NCI-H510A treated with DMSO at 0.1 percent for 48 hours (cell line): ENCODE data around the gene SLC35G6.
"Not testable (repeated sequence)": the region's sequence is repeated elsewhere in the genome, so short reads cannot be mapped to it uniquely, and the experiment has no call there.

Experiments
- DNase-seq: peaks from one replicate; lab custom pipeline; 2025; lab: John Stamatoyannopoulos, UW

SLC35G6 gene

GRCh38 chr17:7481275-7481674 lies at the start of gene SLC35G6:
Gene SLC35G6, plus strand, starts transcription at chr17:7481446. Its CDS starts 71 bp downstream, at chr17:7481517.
- not testable (repeated sequence) for DNase-seq

DNA sequence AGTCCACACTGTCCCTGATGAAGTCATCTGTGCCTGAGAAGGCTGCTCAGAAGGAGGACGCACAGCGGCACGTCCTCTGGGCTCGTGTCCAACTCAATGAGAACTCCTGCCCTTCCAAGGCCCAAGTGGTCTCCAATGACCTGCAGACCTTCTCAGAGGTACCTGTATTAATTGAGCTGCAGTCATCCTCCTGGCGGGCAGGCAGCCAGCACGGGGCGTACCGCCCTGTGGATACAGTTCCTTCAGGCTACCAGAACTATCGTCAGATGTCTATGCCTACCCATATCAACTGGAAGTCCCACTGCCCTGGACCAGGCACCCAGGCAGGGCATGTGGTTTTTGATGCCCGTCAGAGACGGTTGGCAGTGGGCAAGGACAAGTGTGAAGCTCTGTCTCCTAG lies 49.0 kb upstream of the SLC35G6 start:
- DNase-seq = no peak

DNA sequence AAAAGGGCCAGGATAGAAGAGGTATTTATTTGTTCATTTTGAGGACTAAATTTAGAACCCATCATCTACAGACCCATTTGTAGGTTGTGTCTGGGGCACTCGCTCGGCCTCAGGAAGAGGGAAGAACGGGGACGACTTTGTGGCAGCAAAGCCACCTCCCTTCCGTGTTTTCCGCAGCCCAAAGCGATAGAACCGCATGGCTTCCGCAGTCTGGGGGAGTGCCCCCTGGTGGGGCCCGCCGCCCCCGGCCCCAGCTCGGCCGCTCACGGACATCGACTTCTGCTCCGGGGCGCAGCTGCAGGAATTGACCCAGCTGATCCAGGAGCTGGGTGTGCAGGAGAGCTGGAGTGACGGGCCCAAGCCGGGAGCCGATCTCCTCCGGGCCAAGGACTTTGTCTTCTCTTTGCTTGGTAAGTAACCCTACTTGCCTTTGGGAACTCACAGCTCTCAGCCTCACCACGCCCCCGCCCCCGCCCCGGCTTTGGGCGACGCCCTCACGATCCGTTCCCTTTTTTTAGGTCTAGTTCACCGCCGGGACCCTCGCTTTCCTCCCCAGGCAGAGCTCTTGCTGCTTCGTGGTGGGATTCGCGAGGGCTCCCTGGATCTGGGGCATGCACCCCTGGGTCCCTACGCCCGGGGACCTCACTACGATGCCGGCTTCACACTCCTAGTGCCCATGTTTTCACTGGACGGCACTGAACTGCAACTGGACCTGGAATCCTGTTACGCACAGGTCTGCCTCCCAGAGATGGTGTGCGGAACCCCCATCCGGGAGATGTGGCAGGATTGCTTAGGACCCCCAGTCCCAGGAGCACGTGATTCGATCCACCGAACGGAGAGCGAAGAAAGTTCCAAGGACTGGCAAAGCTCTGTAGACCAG lies 45.3 kb upstream of the SLC35G6 start:
- DNase-seq = peak; percentile 76

GRCh38 chr17:7436556-7437368 lies 44.5 kb upstream of the SLC35G6 start:
- peak; percentile 36 for DNase-seq

DNA sequence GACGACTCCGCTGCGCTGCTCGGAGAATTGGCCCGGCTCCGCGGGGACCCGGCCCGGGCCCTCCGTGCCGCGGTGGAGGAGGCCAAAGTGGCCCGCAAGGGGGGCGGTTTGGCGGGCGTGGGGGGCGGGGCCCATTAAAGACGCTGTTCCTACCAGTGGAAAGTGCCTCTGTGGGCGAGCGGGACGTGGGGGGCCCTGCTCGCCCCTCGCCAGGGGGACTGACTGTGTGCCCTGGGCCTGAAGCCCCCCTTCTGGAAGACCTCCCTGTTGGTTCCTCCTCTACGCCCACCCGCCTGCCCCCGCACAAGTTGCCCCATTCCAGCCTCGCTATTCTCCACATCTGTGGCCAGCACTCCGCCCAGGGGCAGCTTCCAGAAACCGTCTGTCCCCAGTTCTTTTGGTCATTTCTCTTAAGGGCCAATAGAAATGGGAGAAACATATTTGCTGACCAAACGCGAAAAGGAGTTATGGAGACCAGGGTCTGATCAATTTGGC lies 43.8 kb upstream of the SLC35G6 start:
- no peak for DNase-seq

GRCh38 chr17:7437950-7438614 lies 43.2 kb upstream of the SLC35G6 start:
- no peak for DNase-seq

GRCh38 chr17:7438656-7439460 lies 42.4 kb upstream of the SLC35G6 start:
- DNase-seq = no peak

- no peak for DNase-seq
Observed at GRCh38 chr17:7439462-7440112, 41.7 kb upstream of the SLC35G6 start, which contains the start of gene FGF11. Gene FGF11, plus strand, starts transcription at chr17:7439512. Its CDS starts 109 bp downstream, at chr17:7439621.

- peak; percentile 11 for DNase-seq
Observed at GRCh38 chr17:7440113-7440833, 41.0 kb upstream of the SLC35G6 start.

- DNase-seq = no peak
Observed at GRCh38 chr17:7440834-7441195, 40.4 kb upstream of the SLC35G6 start.

DNA sequence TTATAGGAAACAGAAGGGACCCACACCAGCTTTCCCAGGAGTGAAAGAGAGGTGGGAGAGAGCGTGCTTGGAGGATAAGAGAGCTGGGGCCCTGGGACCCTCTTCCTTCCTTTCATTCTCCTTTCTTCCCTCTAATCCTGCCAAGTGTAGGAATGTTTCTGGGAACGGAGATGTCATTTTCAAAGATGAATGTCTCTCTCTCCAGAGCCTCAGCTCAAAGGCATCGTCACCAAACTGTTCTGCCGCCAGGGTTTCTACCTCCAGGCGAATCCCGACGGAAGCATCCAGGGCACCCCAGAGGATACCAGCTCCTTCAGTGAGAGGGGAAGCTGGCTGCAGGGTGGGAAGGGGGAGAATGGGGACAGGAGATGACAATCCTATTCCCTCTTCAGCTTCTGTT lies 40.0 kb upstream of the SLC35G6 start:
- DNase-seq = no peak

DNA sequence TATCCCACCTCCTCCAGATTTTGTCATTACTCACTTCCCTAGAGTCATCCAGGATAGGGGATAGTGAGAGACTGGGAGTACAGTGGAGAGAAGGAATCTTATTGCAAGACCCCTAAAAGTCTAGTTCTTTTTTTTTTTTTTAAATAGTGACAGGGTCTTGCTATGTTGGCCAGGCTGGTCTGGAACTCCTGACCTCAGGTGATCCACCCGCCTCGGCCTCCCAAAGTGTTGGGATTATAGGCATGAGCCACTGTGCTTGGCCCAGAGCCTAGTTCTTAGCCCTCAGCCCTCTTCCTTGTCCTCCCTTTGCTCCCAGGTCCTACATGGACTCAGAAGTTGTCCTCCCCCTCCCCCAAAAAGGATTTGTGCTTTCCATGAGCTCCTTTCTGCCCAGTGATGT lies 39.1 kb upstream of the SLC35G6 start:
- DNase-seq = no peak

DNA sequence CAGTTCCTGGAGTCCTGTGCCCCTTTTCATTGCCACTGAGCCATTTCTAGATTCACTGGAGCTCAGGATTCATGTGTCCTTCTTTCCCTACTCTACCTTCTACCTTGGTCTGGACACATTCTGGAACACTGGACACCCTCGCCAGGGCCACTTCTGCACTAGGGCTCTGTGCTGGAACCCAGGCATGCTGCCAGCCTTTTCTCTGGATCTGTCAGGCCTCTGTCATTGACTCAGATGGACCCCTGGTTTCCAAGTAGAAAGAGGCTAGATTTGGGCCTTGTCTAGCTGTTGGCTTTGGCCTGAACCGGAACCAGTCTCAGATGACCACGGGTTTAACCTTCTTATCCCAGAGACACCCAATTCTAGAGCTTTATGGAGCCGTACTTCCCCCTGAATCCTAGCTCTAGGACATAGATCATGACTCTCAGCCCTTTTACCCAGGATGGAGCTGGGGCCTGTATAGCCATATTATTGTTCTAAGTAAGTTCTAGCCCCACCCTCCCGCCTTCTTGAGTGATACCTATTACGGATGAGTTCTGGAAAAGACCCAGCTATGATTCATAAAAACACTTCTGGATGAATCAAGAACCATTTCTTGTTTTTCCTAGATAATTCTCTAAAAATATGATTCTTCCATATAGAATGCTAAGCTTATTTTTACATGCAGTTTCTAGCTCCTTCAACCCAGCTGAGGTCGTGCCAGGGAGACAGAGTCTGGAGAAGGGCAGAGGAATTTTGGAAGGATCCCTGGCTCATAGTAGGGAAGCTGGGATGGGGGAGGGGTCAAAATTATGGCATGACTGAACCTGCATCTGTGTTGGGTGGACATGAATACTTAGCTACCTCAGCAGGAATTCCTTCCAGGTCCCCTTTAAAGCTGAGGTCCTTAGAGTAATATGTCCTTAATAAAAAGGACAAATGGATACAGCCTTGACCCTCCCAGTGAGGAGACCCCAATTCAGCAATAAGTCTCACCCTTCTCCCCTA lies 37.5 kb upstream of the SLC35G6 start:
- no peak for DNase-seq

- peak; percentile 78 for DNase-seq
Observed at GRCh38 chr17:7444682-7445618, 36.3 kb upstream of the SLC35G6 start, which contains the start of gene CHRNB1. Gene CHRNB1, plus strand, starts transcription at chr17:7445061. Its CDS starts 67 bp downstream, at chr17:7445128.

GRCh38 chr17:7445619-7445968 lies 35.7 kb upstream of the SLC35G6 start:
- peak; percentile 78 for DNase-seq

GRCh38 chr17:7448461-7448860 lies 32.8 kb upstream of the SLC35G6 start:
- no peak for DNase-seq

GRCh38 chr17:7459961-7460545 lies 21.2 kb upstream of the SLC35G6 start:
- DNase-seq = no peak
